Esophagus muscularis mucosa (tissue), 4 donors: ENCODE results near the gene PIWIL4. TPM values are rescaled to one million over a fixed set of nuclear protein-coding genes. Genes with fewer than 3 reads are reported as not detected.

Experiments
- DNase-seq: peaks from one replicate; pipeline ENCODE4 v3.0.0-alpha.2; 2017; ENCODE audit errors: extremely low spot score
- H3K27ac ChIP-seq, 4 donors: fragments of 200-600 bp; sonication (generic); replicated peaks in 1 of 4; 1 replicate in 3 of 4; 2 replicates in 1 of 4; pipeline ENCODE4 v1.5.1; 2016 to 2019; ENCODE audit warnings: mild to moderate bottlenecking in 1 of 4
- H3K27me3 ChIP-seq, 4 donors: fragments of 200-600 bp; sonication (generic); one replicate each; pipeline versions ENCODE4 v1.5.1 to v1.6.0; 2016 to 2019
- H3K36me3 ChIP-seq, 4 donors: fragments of 200-600 bp; sonication (generic); one replicate each; pipeline ENCODE4 v1.5.1; 2016 to 2019
- H3K4me1 ChIP-seq, 4 donors: fragments of 200-600 bp; sonication (generic); one replicate each; pipeline ENCODE4 v1.5.1; 2016 to 2019
- H3K4me3 ChIP-seq, 4 donors: fragments of 200-600 bp; sonication (generic); 1 replicate in 2 of 4; 2 replicates in 2 of 4; pipeline ENCODE4 v1.5.1; 2016 to 2019; ENCODE audit warnings: mild to moderate bottlenecking in 4 of 4, moderate library complexity in 1 of 4
- H3K9me3 ChIP-seq, 4 donors: fragments of 200-600 bp; sonication (generic); 1 replicate in 3 of 4; 2 replicates in 1 of 4; pipeline ENCODE4 v1.5.1; 2016 to 2019
- CTCF ChIP-seq, 3 experiments: fragments of 200-600 bp in 2 of 3; fragments of 450-650 bp in 1 of 3; sonication (generic) in 2 of 3; IDR thresholded peaks; one replicate each; pipeline ENCODE4 v1.5.1; 2017 to 2019; ENCODE audit warnings: antibody characterized with exemption in 3 of 3, mild to moderate bottlenecking in 2 of 3, moderate library complexity in 1 of 3
- EP300 ChIP-seq: sonication (generic); formaldehyde crosslinking; IDR thresholded peaks from one replicate; pipeline ENCODE4 v1.6.1; 2017; ENCODE audit warnings: antibody characterized with exemption
- POLR2A ChIP-seq: fragments of 450-650 bp; IDR thresholded peaks from one replicate; pipeline ENCODE4 v1.6.1; 2017; ENCODE audit warnings: antibody characterized with exemption, moderate library complexity, mild to moderate bottlenecking, low read depth
- POLR2AphosphoS5 ChIP-seq, 2 donors: sonication (generic); formaldehyde crosslinking; IDR thresholded peaks; one replicate each; pipeline ENCODE4 v1.6.1; 2017; ENCODE audit warnings: antibody characterized with exemption in 2 of 2
- WGBS: methylation state at CpG from one replicate; pipeline ENCODE4 v1.1.5; 2018; 5-methylcytosine and 5-hydroxymethylcytosine counted together
- intact Hi-C: fragments of 100-400 bp; cut with DNase I; formaldehyde crosslinking; loops from one replicate; pipeline ENCODE4 v1.15.1; 2023
- total RNA-seq, 4 donors: library from RNA; depleted of rRNA; stranded (reverse); fragments of >200 nt; gene quantifications; one replicate each; pipeline versions ENCODE4 v1.1.0 to v1.2.1, GENCODE V29; 2016

PIWIL4 gene
- total RNA-seq, 4 donors from 2014 or later: 3.2 to 4.5 (median 4.1) TPM

- Histone ChIP-seq H3K27ac (no peak overlapping the region), H3K9me3 (no peaks in the 10 kb centered on the region), H3K4me1 (peaks cover 0 to 7% (median 3%) of the 10 kb centered on the region in 4 donors), H3K36me3 (no peaks in the 10 kb centered on the region), H3K4me3 (no peak overlapping the region), H3K27me3 (no peaks in the 10 kb centered on the region)
- peak; percentile 79 for DNase-seq
- no peak for TF ChIP-seq POLR2AphosphoS5 (IDR thresholded peaks at IDR 0.05)
- no peak for TF ChIP-seq EP300
- TF ChIP-seq CTCF (IDR thresholded peaks at IDR 0.05): no peak
- TF ChIP-seq POLR2A: no peak
- 52% methylated on average over 3 of the region's 3 CpGs for WGBS
- intact Hi-C loops: no loop called here
Measured at GRCh38 chr11:94647926-94648325, 80.8 kb downstream of the PIWIL4 start.

- peaks cover 0 to 7% (median 3%) of the 10 kb centered on the region in 4 donors for H3K4me1 ChIP-seq
- DNase-seq: no peak
- intact Hi-C loops: no loop called here
- WGBS: 84% methylated on average over 2 of the region's 2 CpGs
- no peaks in the 10 kb centered on the region for H3K36me3 ChIP-seq
- TF ChIP-seq POLR2A (no peak), EP300 (no peak), POLR2AphosphoS5 (IDR thresholded peaks at IDR 0.05) (no peak), CTCF (IDR thresholded peaks at IDR 0.05) (no peak)
- no peaks in the 10 kb centered on the region for H3K27me3 ChIP-seq
- no peaks in the 10 kb centered on the region for H3K9me3 ChIP-seq
- H3K4me3 ChIP-seq: no peak overlapping the region
- H3K27ac ChIP-seq: no peak overlapping the region
Measured at GRCh38 chr11:94648789-94649188, 81.6 kb downstream of the PIWIL4 start.

- intact Hi-C loops: no loop called here
- peaks cover 0 to 7% (median 3%) of the 10 kb centered on the region in 4 donors for H3K4me1 ChIP-seq
- no peak overlapping the region for H3K4me3 ChIP-seq
- DNase-seq: peak; percentile 24
- WGBS: 83% methylated on average over 2 of the region's 2 CpGs
- H3K9me3 ChIP-seq: no peaks in the 10 kb centered on the region
- no peak for TF ChIP-seq POLR2A
- no peak for TF ChIP-seq CTCF (IDR thresholded peaks at IDR 0.05)
- no peak for TF ChIP-seq EP300
- no peak for TF ChIP-seq POLR2AphosphoS5 (IDR thresholded peaks at IDR 0.05)
- no peaks in the 10 kb centered on the region for H3K36me3 ChIP-seq
- no peaks in the 10 kb centered on the region for H3K27me3 ChIP-seq
- H3K27ac ChIP-seq: no peak overlapping the region
Measured at GRCh38 chr11:94649254-94649653, 82.1 kb downstream of the PIWIL4 start.

GRCh38 chr11:94649964-94650623 lies 82.9 kb downstream of the PIWIL4 start:
- intact Hi-C loops: no loop called here
- H3K4me1 ChIP-seq: peaks cover 0 to 7% (median 3%) of the 10 kb centered on the region in 4 donors
- peak; percentile 3 for DNase-seq
- no peak overlapping the region for H3K4me3 ChIP-seq
- WGBS: 80% methylated on average over 4 of the region's 4 CpGs
- no peaks in the 10 kb centered on the region for H3K9me3 ChIP-seq
- no peaks in the 10 kb centered on the region for H3K36me3 ChIP-seq
- peak overlapping the region in 1 of 4 donors; percentile 43 for H3K27ac ChIP-seq
- TF ChIP-seq EP300 (no peak), CTCF (IDR thresholded peaks at IDR 0.05) (no peak), POLR2A (no peak), POLR2AphosphoS5 (IDR thresholded peaks at IDR 0.05) (no peak)
- H3K27me3 ChIP-seq: no peaks in the 10 kb centered on the region

GRCh38 chr11:94650756-94651155 lies 83.6 kb downstream of the PIWIL4 start:
- TF ChIP-seq POLR2AphosphoS5 (IDR thresholded peaks at IDR 0.05) (peak in 1 of 2 donors; percentile 18), POLR2A (no peak)
- DNase-seq: peak; percentile 64
- H3K27me3 ChIP-seq: no peaks in the 10 kb centered on the region
- no peaks in the 10 kb centered on the region for H3K36me3 ChIP-seq
- peak overlapping the region in 1 of 4 donors; percentile 43 for H3K27ac ChIP-seq
- H3K9me3 ChIP-seq: no peaks in the 10 kb centered on the region
- H3K4me1 ChIP-seq: peaks cover 0 to 7% (median 3%) of the 10 kb centered on the region in 4 donors
- 33% methylated on average over 7 of the region's 7 CpGs for WGBS
- no peak overlapping the region for H3K4me3 ChIP-seq
- intact Hi-C loops: no loop called here
